Large intestine (tissue), 12 donors: ENCODE data around the gene TCEAL1. TPM values are rescaled to one million over a fixed set of nuclear protein-coding genes. Genes with fewer than 3 reads are reported as not detected.
"Not testable (repeated sequence)": the region's sequence is repeated elsewhere in the genome, so short reads cannot be mapped to it uniquely, and the experiment has no call there.

Experiments used
- DNase-seq, 2 donors: peaks; one replicate each; pipeline versions ENCODE4 v3.0.0 to v3.0.0-alpha.2; 2013
- H3K27ac ChIP-seq: one replicate; pipeline ENCODE4 v1.5.1; 2013; ENCODE audit warnings: low read length
- H3K27me3 ChIP-seq: 2 replicates; pipeline ENCODE4 v1.6.1; 2013; ENCODE audit warnings: low read length; ENCODE audit not compliant: control insufficient read depth, insufficient read depth
- H3K36me3 ChIP-seq: 2 replicates; pipeline ENCODE4 v1.6.1; 2013; ENCODE audit warnings: low read length; ENCODE audit not compliant: control insufficient read depth, insufficient read depth
- H3K4me1 ChIP-seq: one replicate; pipeline ENCODE4 v1.6.1; 2013; ENCODE audit warnings: low read length; ENCODE audit not compliant: control insufficient read depth, insufficient read depth
- H3K4me3 ChIP-seq: one replicate; pipeline ENCODE4 v1.5.1; 2013; ENCODE audit warnings: low read length
- H3K9me3 ChIP-seq: one replicate; pipeline ENCODE4 v1.6.1; 2013; ENCODE audit warnings: mild to moderate bottlenecking, low read depth, low read length, moderate library complexity; ENCODE audit not compliant: control insufficient read depth
- WGBS: methylation state at CpG from one replicate; pipeline ENCODE4 v1.1.5; 2013; ENCODE audit warnings: low lambda C conversion rate; ENCODE audit not compliant: insufficient coverage; 5-methylcytosine and 5-hydroxymethylcytosine counted together
- long read RNA-seq, 11 donors: transcript quantifications; one replicate each; lab custom pipeline, GENCODE V29; 2026
- polyA plus RNA-seq: library from polyadenylated mRNA; unstranded; fragments of 120-200 nt; gene quantifications from one replicate; pipeline ENCODE4 v1.2.1, GENCODE V29; 2013

Gene TCEAL1, protein sequence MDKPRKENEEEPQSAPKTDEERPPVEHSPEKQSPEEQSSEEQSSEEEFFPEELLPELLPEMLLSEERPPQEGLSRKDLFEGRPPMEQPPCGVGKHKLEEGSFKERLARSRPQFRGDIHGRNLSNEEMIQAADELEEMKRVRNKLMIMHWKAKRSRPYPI
- polyA plus RNA-seq: 31.0 TPM
- long read RNA-seq, donor 1, partial matches to known transcripts: 0 of 4 reads
- long read RNA-seq, donor 1, other reads (novel, unspliced or antisense): 0 of 4 reads
- long read RNA-seq, donor 2, transcript TCEAL1-201 (3 exons, 1,164 nt): major isoform, 9 of 25 reads
- long read RNA-seq, donor 2, partial matches to known transcripts: 0 of 25 reads
- long read RNA-seq, donor 2, other reads (novel, unspliced or antisense): 11 of 25 reads
- long read RNA-seq, donor 3, transcript TCEAL1-201 (3 exons, 1,164 nt): major isoform, 18 of 32 reads
- long read RNA-seq, donor 3, transcript TCEAL1-202 (3 exons, 1,201 nt): minor isoform, 7 of 32 reads
- long read RNA-seq, donor 3, partial matches to known transcripts: 5 of 32 reads
- long read RNA-seq, donor 3, other reads (novel, unspliced or antisense): 0 of 32 reads
- long read RNA-seq, donor 4, partial matches to known transcripts: 0 of 3 reads
- long read RNA-seq, donor 4, other reads (novel, unspliced or antisense): 0 of 3 reads
- long read RNA-seq, donor 5, partial matches to known transcripts: 0 of 7 reads
- long read RNA-seq, donor 5, other reads (novel, unspliced or antisense): 0 of 7 reads
- long read RNA-seq, donor 6, transcript TCEAL1-201 (3 exons, 1,164 nt): major isoform, 12 of 16 reads
- long read RNA-seq, donor 6, partial matches to known transcripts: 0 of 16 reads
- long read RNA-seq, donor 6, other reads (novel, unspliced or antisense): 0 of 16 reads
- long read RNA-seq, donor 7, partial matches to known transcripts: 0 of 11 reads
- long read RNA-seq, donor 7, other reads (novel, unspliced or antisense): 8 of 11 reads
- long read RNA-seq, donor 8, transcript TCEAL1-202 (3 exons, 1,201 nt): major isoform, 7 of 20 reads
- long read RNA-seq, donor 8, partial matches to known transcripts: 0 of 20 reads
- long read RNA-seq, donor 8, other reads (novel, unspliced or antisense): 6 of 20 reads
- long read RNA-seq, donor 9, transcript TCEAL1-201 (3 exons, 1,164 nt): major isoform, 9 of 19 reads
- long read RNA-seq, donor 9, partial matches to known transcripts: 0 of 19 reads
- long read RNA-seq, donor 9, other reads (novel, unspliced or antisense): 6 of 19 reads
- long read RNA-seq, donor 10, transcript TCEAL1-202 (3 exons, 1,201 nt): minor isoform, 6 of 22 reads
- long read RNA-seq, donor 10, transcript TCEAL1-201 (3 exons, 1,164 nt): major isoform, 11 of 22 reads
- long read RNA-seq, donor 10, partial matches to known transcripts: 0 of 22 reads
- long read RNA-seq, donor 10, other reads (novel, unspliced or antisense): 0 of 22 reads
- long read RNA-seq, donor 11, transcript TCEAL1-201 (3 exons, 1,164 nt): major isoform, 10 of 11 reads
- long read RNA-seq, donor 11, partial matches to known transcripts: 0 of 11 reads
- long read RNA-seq, donor 11, other reads (novel, unspliced or antisense): 0 of 11 reads

DNA sequence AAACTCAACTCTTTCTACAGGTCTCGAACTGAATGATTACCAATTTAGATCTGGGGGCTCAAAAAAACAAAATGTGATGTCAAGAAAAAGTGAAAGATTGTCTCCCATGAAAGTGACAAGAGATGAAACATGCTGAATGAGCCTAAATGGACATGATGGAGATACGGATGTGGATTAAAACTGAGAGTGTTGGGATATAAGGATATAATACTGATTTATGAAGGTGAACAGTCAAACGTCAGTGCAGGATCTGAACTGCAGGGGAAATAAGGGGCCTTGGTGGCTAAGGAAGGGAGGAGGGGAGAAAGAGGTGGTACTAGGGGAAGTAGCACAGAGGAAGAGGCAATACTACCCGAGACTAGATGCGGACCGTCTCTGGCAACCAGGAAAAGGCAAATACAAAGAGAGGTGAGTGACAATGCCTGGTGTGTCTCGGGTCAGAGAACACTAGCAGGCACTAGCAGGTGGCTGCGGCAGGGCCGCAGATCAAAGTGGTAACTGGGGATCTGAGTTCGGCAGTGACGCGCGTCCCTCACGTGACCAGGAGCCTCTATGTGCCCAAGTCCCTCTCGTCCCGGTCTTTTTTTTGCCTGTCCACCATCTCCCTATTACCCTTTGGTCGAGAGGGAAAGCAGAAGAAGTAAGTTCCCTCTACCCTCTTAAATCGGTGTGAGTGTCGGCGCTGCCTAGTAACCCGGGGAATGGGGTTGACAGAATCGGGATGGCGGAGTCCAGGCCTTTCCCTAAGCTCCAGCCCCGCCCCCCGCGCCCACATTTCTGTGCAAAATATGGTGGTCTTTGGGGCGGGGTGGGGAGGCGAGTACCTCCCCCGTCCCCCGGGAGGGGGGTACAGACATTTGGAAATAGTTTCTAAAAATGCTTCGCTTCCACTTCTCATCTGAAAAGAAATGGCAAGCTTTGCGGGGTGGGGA lies at the start of gene TCEAL1:
TSS of gene TCEAL1 (plus strand) at position 590 of the 932 bp plus-strand sequence. CDS start 942 bp downstream, outside the sequence.
- Histone ChIP-seq H3K4me3 (peak within 1 kb of the TSS; percentile 84), H3K4me1 (peaks cover 6% of the 10 kb centered on the region), H3K36me3 (no peaks in the 10 kb centered on the region), H3K27ac (peak within 1 kb of the TSS; percentile 98), H3K9me3 (no peaks in the 10 kb centered on the region), H3K27me3 (no peaks in the 10 kb centered on the region)
- WGBS: no CpG with 5 or more reads among the region's 32 CpGs
- peak; percentile 58 to 85 for DNase-seq

DNA sequence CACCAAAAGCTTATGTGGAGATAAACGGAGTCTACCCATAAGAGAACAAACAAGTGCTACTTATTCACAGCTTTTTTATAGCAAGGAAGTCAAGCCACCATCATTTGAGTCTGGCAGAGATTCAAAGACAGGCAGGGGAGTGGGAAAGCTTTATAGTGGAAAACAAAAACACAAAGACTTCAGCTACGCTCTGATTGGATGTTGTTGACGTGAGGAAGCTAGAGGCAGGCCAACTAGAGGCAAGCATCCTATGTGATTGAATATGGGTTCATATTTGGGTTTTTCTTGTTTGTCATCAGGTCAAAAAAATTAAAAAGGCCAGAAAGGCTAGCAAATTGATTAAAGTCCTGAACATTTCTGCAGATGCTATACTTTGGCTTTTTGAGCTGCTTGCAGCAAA lies 44.2 kb upstream of the TCEAL1 start:
- no peak overlapping the region for H3K27ac ChIP-seq
- no peak overlapping the region for H3K4me3 ChIP-seq
- H3K9me3 ChIP-seq: no peaks in the 10 kb centered on the region
- DNase-seq: peak in 1 of 2 donors; percentile 1
- WGBS: no CpG with 5 or more reads among the region's 3 CpGs
- no peaks in the 10 kb centered on the region for H3K36me3 ChIP-seq
- no peaks in the 10 kb centered on the region for H3K27me3 ChIP-seq
- no peaks in the 10 kb centered on the region for H3K4me1 ChIP-seq

GRCh38 chrX:103585411-103586313 lies 43.1 kb upstream of the TCEAL1 start, which contains the start of gene TCEAL4:
Gene TCEAL4, plus strand, starts transcription at chrX:103585515. Its CDS starts 1,161 bp downstream, at chrX:103586676.
- peak within 1 kb of the TSS; percentile 74 for H3K27ac ChIP-seq
- no peaks in the 10 kb centered on the region for H3K4me1 ChIP-seq
- H3K27me3 ChIP-seq: no peaks in the 10 kb centered on the region
- no peaks in the 10 kb centered on the region for H3K36me3 ChIP-seq
- H3K9me3 ChIP-seq: no peaks in the 10 kb centered on the region
- peak within 1 kb of the TSS; percentile 73 for H3K4me3 ChIP-seq
- DNase-seq: peak; percentile 49 to 55
- no CpG with 5 or more reads among the region's 56 CpGs for WGBS

- H3K4me3 ChIP-seq: peak overlapping the region; percentile 73
- peak overlapping the region; percentile 74 for H3K27ac ChIP-seq
- H3K4me1 ChIP-seq: no peaks in the 10 kb centered on the region
- H3K36me3 ChIP-seq: no peaks in the 10 kb centered on the region
- WGBS: no CpG with 5 or more reads among the region's 5 CpGs
- H3K9me3 ChIP-seq: no peaks in the 10 kb centered on the region
- DNase-seq: peak in 1 of 2 donors; percentile 26
- no peaks in the 10 kb centered on the region for H3K27me3 ChIP-seq
These were observed 42.5 kb upstream of the TCEAL1 start for GRCh38 chrX:103586314-103586646.

DNA sequence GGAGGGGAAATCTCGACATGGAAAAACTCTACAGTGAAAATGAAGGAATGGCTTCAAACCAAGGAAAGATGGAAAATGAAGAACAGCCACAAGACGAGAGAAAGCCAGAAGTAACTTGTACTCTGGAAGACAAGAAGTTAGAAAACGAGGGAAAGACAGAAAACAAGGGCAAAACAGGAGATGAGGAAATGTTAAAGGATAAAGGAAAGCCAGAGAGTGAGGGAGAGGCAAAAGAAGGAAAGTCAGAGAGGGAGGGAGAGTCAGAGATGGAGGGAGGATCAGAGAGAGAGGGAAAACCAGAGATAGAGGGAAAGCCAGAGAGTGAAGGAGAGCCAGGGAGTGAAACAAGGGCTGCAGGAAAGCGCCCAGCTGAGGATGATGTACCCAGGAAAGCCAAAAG lies 42.1 kb upstream of the TCEAL1 start:
- Histone ChIP-seq H3K36me3 (no peaks in the 10 kb centered on the region), H3K9me3 (no peaks in the 10 kb centered on the region), H3K27me3 (no peaks in the 10 kb centered on the region), H3K4me1 (no peaks in the 10 kb centered on the region), H3K27ac (peak overlapping the region; percentile 74), H3K4me3 (peak overlapping the region; percentile 73)
- DNase-seq: no peak
- WGBS: 71% methylated on average over 4 of the region's 4 CpGs

- not testable (repeated sequence) for H3K4me1 ChIP-seq, H3K27me3 ChIP-seq, H3K9me3 ChIP-seq, H3K4me3 ChIP-seq, DNase-seq, H3K27ac ChIP-seq, H3K36me3 ChIP-seq
- WGBS: no CpG with 5 or more reads among the region's 1 CpG
These were observed 36.5 kb upstream of the TCEAL1 start for GRCh38 chrX:103592295-103592694.

DNA sequence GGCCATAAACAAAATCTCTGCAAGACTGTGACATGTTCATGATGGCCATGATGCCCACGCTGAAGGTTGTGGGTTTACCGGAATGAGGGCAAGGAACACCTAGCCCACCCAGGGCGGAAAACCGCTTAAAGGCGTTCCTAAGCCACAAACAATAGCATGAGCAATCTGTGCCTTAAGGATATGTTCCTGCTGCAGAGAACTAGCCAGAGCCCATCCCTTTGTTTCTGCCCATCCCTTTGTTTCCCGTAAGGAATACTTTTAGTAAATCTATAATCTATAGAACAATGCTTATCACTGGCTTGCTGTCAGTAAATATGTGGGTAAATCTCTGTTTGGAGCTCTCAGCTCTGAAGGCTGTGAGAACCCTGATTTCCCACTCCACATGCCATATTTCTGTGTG lies 33.6 kb upstream of the TCEAL1 start:
- no CpG with 5 or more reads among the region's 6 CpGs for WGBS
- not testable (repeated sequence) for DNase-seq, H3K36me3 ChIP-seq, H3K4me1 ChIP-seq, H3K27me3 ChIP-seq, H3K27ac ChIP-seq, H3K9me3 ChIP-seq, H3K4me3 ChIP-seq

GRCh38 chrX:103607364-103608305 lies 21.1 kb upstream of the TCEAL1 start, which contains the start of gene TCEAL3:
Gene TCEAL3, plus strand, starts transcription at chrX:103607963. Its CDS starts 1,102 bp downstream, at chrX:103609065.
- Histone ChIP-seq H3K4me3 (peak within 1 kb of the TSS; percentile 71), H3K27me3 (no peaks in the 10 kb centered on the region), H3K4me1 (peaks cover 2% of the 10 kb centered on the region), H3K27ac (peak within 1 kb of the TSS; percentile 45), H3K36me3 (peaks cover 5% of the 10 kb centered on the region), H3K9me3 (no peaks in the 10 kb centered on the region)
- DNase-seq: peak in 1 of 2 donors; percentile 40
- no CpG with 5 or more reads among the region's 59 CpGs for WGBS
